ENCODE results near the gene ULK2. TPM values are rescaled to one million over a fixed set of nuclear protein-coding genes. Genes with fewer than 3 reads are reported as not detected.

ULK2 gene
- total and polyA plus RNA-seq, 2 donors (not counting 1 experiment from before 2014, with no cell fraction given), result 2.0 to 2.9 TPM

DNA sequence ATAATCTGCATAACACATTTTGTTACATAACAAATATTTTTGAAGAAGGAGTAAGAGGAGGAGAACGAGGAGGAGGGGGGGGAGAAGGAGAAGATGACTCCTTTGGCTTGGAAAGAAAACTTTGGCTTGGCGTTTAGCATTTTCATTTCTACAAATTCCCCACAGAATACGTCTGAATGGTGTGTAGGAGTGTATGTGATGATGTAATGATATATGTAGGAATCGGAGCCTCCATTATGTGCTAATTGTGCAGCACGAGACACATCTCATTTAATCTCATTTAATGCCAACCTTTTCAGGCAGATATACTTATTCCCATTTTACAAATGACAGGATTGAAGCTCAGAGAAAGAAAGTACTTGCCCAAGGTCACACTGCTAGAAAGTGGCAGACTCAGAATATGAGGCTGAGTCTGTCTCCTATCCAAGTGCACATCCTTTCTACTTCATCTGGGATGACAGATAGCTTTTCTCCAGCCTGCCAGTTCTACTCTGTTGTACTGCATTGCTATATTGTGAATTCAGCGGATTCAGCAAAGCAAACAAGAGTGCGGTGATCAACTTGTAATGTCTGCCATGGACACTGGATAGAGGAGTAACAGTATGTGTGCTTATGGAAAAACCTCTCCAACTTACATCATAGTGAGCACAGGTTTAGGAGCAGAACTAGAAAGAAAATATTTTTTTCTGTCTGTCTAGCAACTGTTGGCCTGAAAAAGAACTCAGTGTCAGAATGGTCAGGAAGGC is 140.9 kb downstream of the ULK2 start:
- Histone ChIP-seq H2AFZ (ENCODE audit: insufficient read depth, low read depth, low read length, poor library complexity, severe bottlenecking) (no peak overlapping the region), H3K4me1 (ENCODE audit: control insufficient read depth in 2 of 2, insufficient read depth in 2 of 2, low read length in 2 of 2) (peaks cover 12% of the 10 kb centered on the region in 2 donors), H3K9ac (ENCODE audit: low read length) (no peak overlapping the region), H3K27me3 (replicated peaks in 1 of 4; ENCODE audit: control extremely low read depth in 1 of 4, control insufficient read depth in 3 of 4, insufficient read depth in 4 of 4, low read length in 3 of 4) (no peaks in the 10 kb centered on the region), H3K27ac (ENCODE audit: low read length in 2 of 2) (no peak overlapping the region), H3K4me3 (ENCODE audit: control extremely low read depth in 1 of 5, extremely low read depth in 1 of 5, insufficient read depth in 1 of 5, low read depth in 2 of 5, low read length in 4 of 5) (no peak overlapping the region), H3K79me2 (ENCODE audit: control insufficient read depth, insufficient read depth, low read length) (no peaks in the 10 kb centered on the region), H3K36me3 (replicated peaks in 1 of 2; ENCODE audit: control extremely low read depth in 1 of 2, control insufficient read depth in 1 of 2, extremely low read depth in 1 of 2, insufficient read depth in 2 of 2, low read length in 1 of 2) (no peaks in the 10 kb centered on the region), H3K4me2 (replicated peaks; ENCODE audit: low read depth, low read length, poor library complexity, severe bottlenecking) (no peak overlapping the region), H4K20me1 (ENCODE audit: control insufficient read depth, insufficient read depth, low read length, poor library complexity, severe bottlenecking) (no peaks in the 10 kb centered on the region), H3K9me3 (ENCODE audit: control extremely low read depth in 1 of 3, control insufficient read depth in 2 of 3, insufficient read depth in 1 of 3, low read length in 2 of 3) (no peaks in the 10 kb centered on the region)
- H3K4me3 Mint-ChIP-seq, result no peak overlapping the region
- H3K4me1 Mint-ChIP-seq, result peaks cover 12% of the 10 kb centered on the region
- ChIA-PET POLR2A (no interaction called here), CTCF (interaction anchor here (0.6 to 0.8 kb wide), 2 partner anchors 38 to 121 kb away, joined by 3 read pairs; no protein-coding TSS in a partner anchor)
- H3K9me3 Mint-ChIP-seq (ENCODE audit: insufficient read depth), result no peaks in the 10 kb centered on the region
- H3K27me3 Mint-ChIP-seq, result no peaks in the 10 kb centered on the region
- ATAC-seq (ENCODE audit: low read depth) (no peak), DNase-seq (no peak)
- no CpG with 5 or more reads among the region's 7 CpGs for WGBS (ENCODE audit: insufficient coverage)
- no peak overlapping the region for H3K27ac Mint-ChIP-seq
- intact Hi-C loops (cut with micrococcal nuclease), result no loop called here
- TF ChIP-seq, protein P1, sequence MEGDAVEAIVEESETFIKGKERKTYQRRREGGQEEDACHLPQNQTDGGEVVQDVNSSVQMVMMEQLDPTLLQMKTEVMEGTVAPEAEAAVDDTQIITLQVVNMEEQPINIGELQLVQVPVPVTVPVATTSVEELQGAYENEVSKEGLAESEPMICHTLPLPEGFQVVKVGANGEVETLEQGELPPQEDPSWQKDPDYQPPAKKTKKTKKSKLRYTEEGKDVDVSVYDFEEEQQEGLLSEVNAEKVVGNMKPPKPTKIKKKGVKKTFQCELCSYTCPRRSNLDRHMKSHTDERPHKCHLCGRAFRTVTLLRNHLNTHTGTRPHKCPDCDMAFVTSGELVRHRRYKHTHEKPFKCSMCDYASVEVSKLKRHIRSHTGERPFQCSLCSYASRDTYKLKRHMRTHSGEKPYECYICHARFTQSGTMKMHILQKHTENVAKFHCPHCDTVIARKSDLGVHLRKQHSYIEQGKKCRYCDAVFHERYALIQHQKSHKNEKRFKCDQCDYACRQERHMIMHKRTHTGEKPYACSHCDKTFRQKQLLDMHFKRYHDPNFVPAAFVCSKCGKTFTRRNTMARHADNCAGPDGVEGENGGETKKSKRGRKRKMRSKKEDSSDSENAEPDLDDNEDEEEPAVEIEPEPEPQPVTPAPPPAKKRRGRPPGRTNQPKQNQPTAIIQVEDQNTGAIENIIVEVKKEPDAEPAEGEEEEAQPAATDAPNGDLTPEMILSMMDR (IDR thresholded peaks at IDR 0.05), result no peak
- no peak for TF ChIP-seq EZH2 (IDR thresholded peaks at IDR 0.05; ENCODE audit: borderline replicate concordance, insufficient read depth, low read depth, low read length, poor library complexity, severe bottlenecking)

DNA sequence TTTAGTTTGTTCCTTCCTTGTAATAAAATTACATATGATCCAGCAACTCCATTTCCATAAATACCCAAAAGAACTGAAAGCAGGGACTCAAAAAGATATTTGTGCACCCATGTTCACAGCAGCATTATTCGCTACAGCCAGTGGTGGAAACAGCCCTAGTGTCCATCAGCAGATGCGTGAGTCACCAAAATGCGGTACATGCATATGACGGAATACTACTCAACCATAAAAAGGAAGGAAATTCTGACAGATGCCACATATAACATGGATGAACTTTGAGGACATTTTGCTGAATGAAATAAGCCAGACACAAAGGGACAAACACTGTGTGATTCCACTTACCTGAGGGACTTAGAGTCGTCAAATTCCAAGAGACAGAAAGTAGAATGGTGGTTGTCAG is 142.2 kb downstream of the ULK2 start:
- H3K27me3 ChIP-seq (replicated peaks in 1 of 4; ENCODE audit: control extremely low read depth in 1 of 4, control insufficient read depth in 3 of 4, insufficient read depth in 4 of 4, low read length in 3 of 4), result no peaks in the 10 kb centered on the region
- H3K4me3 ChIP-seq (ENCODE audit: control extremely low read depth in 1 of 5, extremely low read depth in 1 of 5, insufficient read depth in 1 of 5, low read depth in 2 of 5, low read length in 4 of 5), result no peak overlapping the region
- Mint-ChIP-seq H3K27ac (no peak overlapping the region), H3K4me1 (peaks cover 12% of the 10 kb centered on the region), H3K4me3 (peak overlapping the region; percentile 73), H3K9me3 (ENCODE audit: insufficient read depth) (no peaks in the 10 kb centered on the region), H3K27me3 (no peaks in the 10 kb centered on the region)
- H2AFZ ChIP-seq (ENCODE audit: insufficient read depth, low read depth, low read length, poor library complexity, severe bottlenecking), result no peak overlapping the region
- H3K36me3 ChIP-seq (replicated peaks in 1 of 2; ENCODE audit: control extremely low read depth in 1 of 2, control insufficient read depth in 1 of 2, extremely low read depth in 1 of 2, insufficient read depth in 2 of 2, low read length in 1 of 2), result no peaks in the 10 kb centered on the region
- intact Hi-C loops (cut with micrococcal nuclease), result no loop called here
- H3K79me2 ChIP-seq (ENCODE audit: control insufficient read depth, insufficient read depth, low read length), result no peaks in the 10 kb centered on the region
- TF ChIP-seq, protein P1 (IDR thresholded peaks at IDR 0.05), result no peak
- no peak for TF ChIP-seq EZH2 (IDR thresholded peaks at IDR 0.05; ENCODE audit: borderline replicate concordance, insufficient read depth, low read depth, low read length, poor library complexity, severe bottlenecking)
- no peak for ATAC-seq (ENCODE audit: low read depth)
- WGBS (ENCODE audit: insufficient coverage), result 100% methylated on average over 3 of the region's 5 CpGs
- CTCF ChIA-PET, result no interaction called here
- no peak overlapping the region for H3K4me2 ChIP-seq (replicated peaks; ENCODE audit: low read depth, low read length, poor library complexity, severe bottlenecking)
- POLR2A ChIA-PET, result no interaction called here
- H4K20me1 ChIP-seq (ENCODE audit: control insufficient read depth, insufficient read depth, low read length, poor library complexity, severe bottlenecking), result no peaks in the 10 kb centered on the region
- peaks cover 12% of the 10 kb centered on the region in 2 donors for H3K4me1 ChIP-seq (ENCODE audit: control insufficient read depth in 2 of 2, insufficient read depth in 2 of 2, low read length in 2 of 2)
- H3K9me3 ChIP-seq (ENCODE audit: control extremely low read depth in 1 of 3, control insufficient read depth in 2 of 3, insufficient read depth in 1 of 3, low read length in 2 of 3), result no peaks in the 10 kb centered on the region
- no peak overlapping the region for H3K9ac ChIP-seq (ENCODE audit: low read length)
- DNase-seq, result no peak
- no peak overlapping the region for H3K27ac ChIP-seq (ENCODE audit: low read length in 2 of 2)

Measured in B cell (primary cell).